MM.1S (cell line): ENCODE measurements around the gene PFDN4.

Experiments
- DNase-seq: peaks from one replicate; pipeline ENCODE4 v3.0.0-alpha.2; 2015
- H2AFZ ChIP-seq: fragments of 300-600 bp; sonication (generic); 2 replicates; pipeline ENCODE4 v1.6.0; 2016; ENCODE audit warnings: antibody characterized with exemption, low read length
- H3F3A ChIP-seq: fragments of 300-600 bp; sonication (generic); 2 replicates; pipeline ENCODE4 v1.6.1; 2016; ENCODE audit warnings: mild to moderate bottlenecking, antibody characterized with exemption, low read length, moderate library complexity, mixed read lengths; ENCODE audit not compliant: insufficient read depth
- H3K27ac ChIP-seq: fragments of 300-600 bp; sonication (generic); 2 replicates; pipeline ENCODE4 v1.5.1; 2016; ENCODE audit warnings: mild to moderate bottlenecking, low read length
- H3K27me3 ChIP-seq: fragments of 300-600 bp; sonication (generic); replicated peaks from 2 replicates; pipeline ENCODE4 v1.6.0; 2016; ENCODE audit warnings: low read length; ENCODE audit not compliant: insufficient read depth
- H3K36me3 ChIP-seq: fragments of 300-600 bp; sonication (generic); replicated peaks from 2 replicates; pipeline ENCODE4 v1.6.1; 2016; ENCODE audit warnings: mild to moderate bottlenecking, low read length, mixed read lengths; ENCODE audit not compliant: insufficient read depth
- H3K4me1 ChIP-seq: fragments of 300-600 bp; sonication (generic); 2 replicates; pipeline ENCODE4 v1.6.1; 2016; ENCODE audit warnings: low read length, mixed read lengths
- H3K4me2 ChIP-seq: fragments of 300-600 bp; sonication (generic); 2 replicates; pipeline ENCODE4 v1.6.0; 2016; ENCODE audit warnings: low read depth, low read length
- H3K4me3 ChIP-seq: fragments of 300-600 bp; sonication (generic); 2 replicates; pipeline ENCODE4 v1.5.1; 2016; ENCODE audit warnings: low read length, mixed read lengths
- H3K79me2 ChIP-seq: fragments of 300-600 bp; sonication (generic); 2 replicates; pipeline ENCODE4 v1.6.1; 2016; ENCODE audit warnings: mixed run types, low read length, mixed read lengths
- H3K9ac ChIP-seq: fragments of 300-600 bp; sonication (generic); 2 replicates; pipeline ENCODE4 v1.6.1; 2016; ENCODE audit warnings: low read length, mixed read lengths
- H3K9me2 ChIP-seq: fragments of 300-600 bp; sonication (generic); replicated peaks from 2 replicates; pipeline ENCODE4 v1.6.1; 2016; ENCODE audit warnings: mild to moderate bottlenecking, low read length, mixed read lengths; ENCODE audit not compliant: insufficient read depth
- H3K9me3 ChIP-seq: fragments of 300-600 bp; sonication (generic); replicated peaks from 2 replicates; pipeline ENCODE4 v1.6.1; 2016; ENCODE audit warnings: mild to moderate bottlenecking, low read length, mixed read lengths; ENCODE audit not compliant: insufficient read depth
- H4K20me1 ChIP-seq: fragments of 300-600 bp; sonication (generic); 2 replicates; pipeline ENCODE4 v1.6.1; 2016; ENCODE audit warnings: mild to moderate bottlenecking, low read length, moderate library complexity, mixed read lengths; ENCODE audit not compliant: insufficient read depth
- CTCF ChIP-seq: fragments of 300-600 bp; sonication (generic); IDR thresholded peaks from 2 replicates; pipeline ENCODE4 v1.5.1; 2016; ENCODE audit warnings: antibody characterized with exemption, low read length, mixed read lengths
- EZH2 ChIP-seq: fragments of 300-600 bp; sonication (generic); optimal IDR thresholded peaks from 2 replicates; pipeline ENCODE3; 2017; ENCODE audit warnings: low read depth, mild to moderate bottlenecking, antibody characterized with exemption, low read length, mixed read lengths
- EZH2phosphoT487 ChIP-seq: fragments of 300-600 bp; sonication (generic); IDR thresholded peaks from 2 replicates; pipeline ENCODE4 v1.6.1; 2018; ENCODE audit warnings: antibody characterized with exemption, low read length

PFDN4 gene

GRCh38 chr20:54168961-54169862 is 38.7 kb upstream of the PFDN4 start:
- Histone ChIP-seq H3K27ac (no peak overlapping the region), H3K27me3 (peaks cover 17% of the 10 kb centered on the region; the same call in 1 of the 2 replicates), H3K4me1 (no peaks in the 10 kb centered on the region)

GRCh38 chr20:54170026-54170471 is 37.8 kb upstream of the PFDN4 start:
- H3K9me3 ChIP-seq = no peaks in the 10 kb centered on the region
- no peak overlapping the region for H3K27ac ChIP-seq
- no peak overlapping the region for H3K4me3 ChIP-seq
- TF ChIP-seq EZH2 (no peak), CTCF (no peak), EZH2phosphoT487 (no peak)
- DNase-seq = no peak
- peaks cover 23% of the 10 kb centered on the region; the same call in 1 of the 2 replicates for H3K27me3 ChIP-seq
- no peaks in the 10 kb centered on the region for H4K20me1 ChIP-seq
- H3K4me1 ChIP-seq = no peaks in the 10 kb centered on the region
- no peak overlapping the region for H2AFZ ChIP-seq
- no peaks in the 10 kb centered on the region for H3F3A ChIP-seq
- H3K9me2 ChIP-seq = no peaks in the 10 kb centered on the region
- no peaks in the 10 kb centered on the region for H3K36me3 ChIP-seq
- H3K4me2 ChIP-seq = no peak overlapping the region
- no peaks in the 10 kb centered on the region for H3K79me2 ChIP-seq
- H3K9ac ChIP-seq = no peak overlapping the region

More at GRCh38 chr20:54168961-54169862, 38.7 kb upstream of the PFDN4 start:
- no peaks in the 10 kb centered on the region for H3K36me3 ChIP-seq
- H3K4me2 ChIP-seq = no peak overlapping the region
- DNase-seq = no peak
- no peaks in the 10 kb centered on the region for H4K20me1 ChIP-seq
- H2AFZ ChIP-seq = no peak overlapping the region
- H3K9me3 ChIP-seq = no peaks in the 10 kb centered on the region
- no peak overlapping the region for H3K9ac ChIP-seq
- no peak for TF ChIP-seq EZH2
- no peaks in the 10 kb centered on the region for H3K79me2 ChIP-seq
- H3F3A ChIP-seq = no peaks in the 10 kb centered on the region
- no peaks in the 10 kb centered on the region for H3K9me2 ChIP-seq
- no peak overlapping the region for H3K4me3 ChIP-seq

- Histone ChIP-seq H3K9me2 (no peaks in the 10 kb centered on the region), H3K27me3 (peaks cover 23% of the 10 kb centered on the region; the same call in 1 of the 2 replicates), H3F3A (no peaks in the 10 kb centered on the region), H2AFZ (no peak overlapping the region), H3K9ac (no peak overlapping the region), H3K36me3 (no peaks in the 10 kb centered on the region), H4K20me1 (no peaks in the 10 kb centered on the region), H3K4me3 (no peak overlapping the region), H3K9me3 (no peaks in the 10 kb centered on the region), H3K4me2 (no peak overlapping the region), H3K27ac (no peak overlapping the region), H3K79me2 (no peaks in the 10 kb centered on the region), H3K4me1 (no peaks in the 10 kb centered on the region)
- no peak for TF ChIP-seq CTCF
- DNase-seq = no peak
Measured at GRCh38 chr20:54170963-54171362, 36.9 kb upstream of the PFDN4 start.

- H2AFZ ChIP-seq = no peak overlapping the region
- no peaks in the 10 kb centered on the region for H3F3A ChIP-seq
- no peak overlapping the region for H3K9ac ChIP-seq
- no peaks in the 10 kb centered on the region for H3K9me3 ChIP-seq
- peak overlapping the region; percentile 27; the same call in 1 of the 2 replicates for H3K4me3 ChIP-seq
- H3K4me2 ChIP-seq = peak overlapping the region; percentile 57; the same call in 1 of the 2 replicates
- no peak overlapping the region for H3K27ac ChIP-seq
- TF ChIP-seq EZH2phosphoT487 = no peak
- no peak for TF ChIP-seq CTCF
- TF ChIP-seq EZH2 = no peak
- H3K9me2 ChIP-seq = no peaks in the 10 kb centered on the region
- peaks cover 23% of the 10 kb centered on the region; the same call in 1 of the 2 replicates for H3K27me3 ChIP-seq
- H3K79me2 ChIP-seq = no peaks in the 10 kb centered on the region
- no peaks in the 10 kb centered on the region for H4K20me1 ChIP-seq
- no peaks in the 10 kb centered on the region for H3K36me3 ChIP-seq
- no peaks in the 10 kb centered on the region for H3K4me1 ChIP-seq
- no peak for DNase-seq
Measured at GRCh38 chr20:54172532-54172855, 35.4 kb upstream of the PFDN4 start.
